HepG2 (cell line): ENCODE results near the gene LCAT. TPM values are rescaled to one million over a fixed set of nuclear protein-coding genes. Genes with fewer than 3 reads are reported as not detected.
A peak's percentile ranks its signal among the peaks of the same experiment; 100 is the strongest.

ENCODE experiments used
- AGO2 ChIP-seq: fragments of 200-400 bp; formaldehyde crosslinking; optimal IDR thresholded peaks from 2 replicates; pipeline ENCODE3; 2017; ENCODE audit warnings: mild to moderate bottlenecking, low read depth, low read length, moderate library complexity
- BCL3 ChIP-seq: sonication (generic); formaldehyde crosslinking; IDR thresholded peaks from 2 replicates; pipeline ENCODE4 v1.5.1; 2020; ENCODE audit warnings: mild to moderate bottlenecking, missing genetic modification reagents, moderate library complexity
- DMAP1 ChIP-seq: IDR thresholded peaks from 2 replicates; pipeline ENCODE4 v1.6.1; 2016
- HIVEP1 ChIP-seq: sonication (generic); formaldehyde crosslinking; IDR thresholded peaks from 2 replicates; pipeline ENCODE4 v1.4.0; 2020; ENCODE audit warnings: mild to moderate bottlenecking, missing genetic modification reagents
- ONECUT2 ChIP-seq: sonication (generic); formaldehyde crosslinking; IDR thresholded peaks from 2 replicates; pipeline ENCODE4 v1.4.0; 2020; ENCODE audit warnings: missing genetic modification reagents
- PREB ChIP-seq: sonication (generic); formaldehyde crosslinking; IDR thresholded peaks from 2 replicates; pipeline ENCODE4 v1.4.0; 2020; ENCODE audit warnings: missing genetic modification reagents
- RAD21 ChIP-seq: fragments of 450-650 bp; formaldehyde crosslinking; IDR thresholded peaks from 2 replicates; pipeline ENCODE4 v1.5.0; 2020; ENCODE audit warnings: mild to moderate bottlenecking
- REL ChIP-seq: sonication (generic); formaldehyde crosslinking; conservative IDR thresholded peaks from 2 replicates; pipeline ENCODE4 v1.8.0; 2022; ENCODE audit warnings: mild to moderate bottlenecking, missing genetic modification reagents, moderate library complexity
- SATB2 ChIP-seq: sonication (generic); formaldehyde crosslinking; IDR thresholded peaks from 2 replicates; pipeline ENCODE4 v1.5.0; 2020; ENCODE audit warnings: missing genetic modification reagents
- ZNF30 ChIP-seq: sonication (generic); formaldehyde crosslinking; IDR thresholded peaks from 2 replicates; pipeline ENCODE4 v1.5.0; 2020; ENCODE audit warnings: mild to moderate bottlenecking, missing genetic modification reagents
- ZNF335 ChIP-seq: sonication (generic); formaldehyde crosslinking; IDR thresholded peaks from 2 replicates; pipeline ENCODE4 v1.4.0; 2020; ENCODE audit warnings: missing genetic modification reagents
- ZNF597 ChIP-seq: sonication (generic); formaldehyde crosslinking; IDR thresholded peaks from 2 replicates; pipeline ENCODE4 v1.5.0; 2020; ENCODE audit warnings: missing genetic modification reagents
- ZNF709 ChIP-seq: sonication (generic); formaldehyde crosslinking; IDR thresholded peaks from 2 replicates; pipeline ENCODE4 v1.5.0; 2020; ENCODE audit warnings: mild to moderate bottlenecking, missing genetic modification reagents
- ZNF737 ChIP-seq: sonication (generic); formaldehyde crosslinking; IDR thresholded peaks from 2 replicates; pipeline ENCODE4 v1.5.0; 2020; ENCODE audit warnings: missing genetic modification reagents, mild to moderate bottlenecking, borderline replicate concordance
- ZSCAN12 ChIP-seq: sonication (generic); formaldehyde crosslinking; IDR thresholded peaks from 2 replicates; pipeline ENCODE4 v1.9.0; 2021; ENCODE audit warnings: mild to moderate bottlenecking, missing genetic modification reagents
- polyA plus RNA-seq, 8 experiments: library from polyadenylated mRNA; depleted of rRNA in 3 of 8; stranded (reverse) in 7 of 8; unstranded in 1 of 8; fragments of >200 nt; fragmentation: Illumina TruSeq in 4 of 8; extraction: Trizol in 4 of 8; gene quantifications; 2 replicates each; pipeline versions ENCODE4 v1.2.1 to v1.2.3, GENCODE V29; 2011 to 2016; ENCODE audit warnings: low read depth in 4 of 8, missing spikeins in 1 of 8, mixed read lengths in 1 of 8; ENCODE audit not compliant: insufficient read depth in 1 of 8
- total RNA-seq, 5 experiments: library from RNA; depleted of rRNA; stranded (reverse); fragments of >200 nt; fragmentation: Illumina TruSeq; extraction: Trizol; gene quantifications; 2 replicates each; pipeline ENCODE4 v1.2.3, GENCODE V29; 2016; ENCODE audit warnings: low read depth in 1 of 5
- TF ChIP-seq, protein P1 (sequence below): sonication (generic); formaldehyde crosslinking; IDR thresholded peaks from 2 replicates; pipeline ENCODE4 v1.8.0; 2022; ENCODE audit warnings: missing genetic modification reagents, mild to moderate bottlenecking, inconsistent platforms, borderline replicate concordance
- TF ChIP-seq, protein P2 (sequence below): sonication (generic); formaldehyde crosslinking; IDR thresholded peaks from 2 replicates; pipeline ENCODE4 v1.4.0; 2020; ENCODE audit warnings: missing genetic modification reagents, borderline replicate concordance
- TF ChIP-seq, protein P3 (sequence below): sonication (generic); formaldehyde crosslinking; IDR thresholded peaks from 2 replicates; pipeline ENCODE4 v1.4.0; 2020; ENCODE audit warnings: mild to moderate bottlenecking, missing genetic modification reagents

LCAT gene
- total and polyA plus RNA-seq, 2 of the 13 experiments (the other 11 are each of a cell fraction or from before 2014, with no cell fraction given): 36.1 to 38.9 TPM

DNA sequence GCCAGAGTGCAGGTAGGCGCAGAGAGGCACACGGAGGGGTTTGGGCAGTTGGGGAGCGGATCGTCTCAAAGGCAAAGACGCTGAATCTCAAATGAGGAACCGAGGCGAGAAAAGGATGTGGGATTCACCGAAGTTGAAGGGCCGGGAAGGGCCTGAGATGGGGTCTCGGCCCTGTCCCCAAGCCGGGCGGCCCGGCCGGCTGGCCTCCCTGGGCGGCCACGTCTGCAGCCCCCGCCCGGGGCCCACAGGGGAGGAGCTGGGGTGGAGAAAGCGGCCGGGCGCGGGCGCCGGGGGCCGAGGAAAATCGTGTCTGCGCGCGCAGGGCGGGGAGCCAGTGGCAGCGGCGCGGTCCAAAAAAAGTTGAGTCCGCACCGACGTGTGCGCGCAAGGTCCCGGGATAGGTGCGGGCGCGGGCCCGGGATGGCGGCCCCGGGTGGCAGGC, 24.1 kb upstream of the LCAT start (continued):
- TF ChIP-seq BCL3 (CRISPR knock-in tag) (peak; percentile 32; the same call in 1 of the 2 replicates), ONECUT2 (CRISPR knock-in tag) (no peak), AGO2 (peak; percentile 90), ZNF30 (CRISPR knock-in tag) (0 out of 2 replicates have a peak, but pooled peaks have one; percentile 30), DMAP1 (CRISPR knock-in tag) (0 out of 2 replicates have a peak, but pooled peaks have one; percentile 12), SATB2 (no peak), RAD21 (peak; percentile 50; the same call in 1 of the 2 replicates), REL (CRISPR knock-in tag) (peak; percentile 51; the same call in 1 of the 2 replicates), ZNF597 (CRISPR knock-in tag) (0 out of 2 replicates have a peak, but pooled peaks have one; percentile 59), PREB (CRISPR knock-in tag) (no peak), ZSCAN12 (0 out of 2 replicates have a peak, but pooled peaks have one; percentile 19), ZNF737 (CRISPR knock-in tag) (0 out of 2 replicates have a peak, but pooled peaks have one; percentile 57), ZNF335 (CRISPR knock-in tag) (no peak), ZNF709 (CRISPR knock-in tag) (peak; percentile 34; the same call in 1 of the 2 replicates), HIVEP1 (CRISPR knock-in tag) (0 out of 2 replicates have a peak, but pooled peaks have one; percentile 6)
- TF ChIP-seq, protein P1, sequence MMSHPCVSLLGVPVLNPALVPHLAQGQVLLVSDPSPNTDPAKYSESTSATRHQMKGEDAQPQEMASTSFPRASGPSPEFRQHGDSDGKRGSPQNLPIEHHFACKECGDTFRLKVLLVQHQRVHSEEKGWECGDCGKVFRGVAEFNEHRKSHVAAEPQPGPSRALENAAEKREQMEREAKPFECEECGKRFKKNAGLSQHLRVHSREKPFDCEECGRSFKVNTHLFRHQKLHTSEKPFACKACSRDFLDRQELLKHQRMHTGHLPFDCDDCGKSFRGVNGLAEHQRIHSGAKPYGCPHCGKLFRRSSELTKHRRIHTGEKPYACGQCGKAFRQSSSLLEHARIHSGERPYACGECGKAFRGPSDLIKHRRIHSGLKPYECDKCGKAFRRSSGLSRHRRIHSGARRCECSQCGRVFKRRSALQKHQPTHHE: 0 out of 2 replicates have a peak, but pooled peaks have one; percentile 41
- TF ChIP-seq, protein P2, sequence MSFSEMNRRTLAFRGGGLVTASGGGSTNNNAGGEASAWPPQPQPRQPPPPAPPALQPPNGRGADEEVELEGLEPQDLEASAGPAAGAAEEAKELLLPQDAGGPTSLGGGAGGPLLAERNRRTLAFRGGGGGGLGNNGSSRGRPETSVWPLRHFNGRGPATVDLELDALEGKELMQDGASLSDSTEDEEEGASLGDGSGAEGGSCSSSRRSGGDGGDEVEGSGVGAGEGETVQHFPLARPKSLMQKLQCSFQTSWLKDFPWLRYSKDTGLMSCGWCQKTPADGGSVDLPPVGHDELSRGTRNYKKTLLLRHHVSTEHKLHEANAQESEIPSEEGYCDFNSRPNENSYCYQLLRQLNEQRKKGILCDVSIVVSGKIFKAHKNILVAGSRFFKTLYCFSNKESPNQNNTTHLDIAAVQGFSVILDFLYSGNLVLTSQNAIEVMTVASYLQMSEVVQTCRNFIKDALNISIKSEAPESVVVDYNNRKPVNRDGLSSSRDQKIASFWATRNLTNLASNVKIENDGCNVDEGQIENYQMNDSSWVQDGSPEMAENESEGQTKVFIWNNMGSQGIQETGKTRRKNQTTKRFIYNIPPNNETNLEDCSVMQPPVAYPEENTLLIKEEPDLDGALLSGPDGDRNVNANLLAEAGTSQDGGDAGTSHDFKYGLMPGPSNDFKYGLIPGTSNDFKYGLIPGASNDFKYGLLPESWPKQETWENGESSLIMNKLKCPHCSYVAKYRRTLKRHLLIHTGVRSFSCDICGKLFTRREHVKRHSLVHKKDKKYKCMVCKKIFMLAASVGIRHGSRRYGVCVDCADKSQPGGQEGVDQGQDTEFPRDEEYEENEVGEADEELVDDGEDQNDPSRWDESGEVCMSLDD (CRISPR knock-in tag): 0 out of 2 replicates have a peak, but pooled peaks have one; percentile 8
- TF ChIP-seq, protein P3, sequence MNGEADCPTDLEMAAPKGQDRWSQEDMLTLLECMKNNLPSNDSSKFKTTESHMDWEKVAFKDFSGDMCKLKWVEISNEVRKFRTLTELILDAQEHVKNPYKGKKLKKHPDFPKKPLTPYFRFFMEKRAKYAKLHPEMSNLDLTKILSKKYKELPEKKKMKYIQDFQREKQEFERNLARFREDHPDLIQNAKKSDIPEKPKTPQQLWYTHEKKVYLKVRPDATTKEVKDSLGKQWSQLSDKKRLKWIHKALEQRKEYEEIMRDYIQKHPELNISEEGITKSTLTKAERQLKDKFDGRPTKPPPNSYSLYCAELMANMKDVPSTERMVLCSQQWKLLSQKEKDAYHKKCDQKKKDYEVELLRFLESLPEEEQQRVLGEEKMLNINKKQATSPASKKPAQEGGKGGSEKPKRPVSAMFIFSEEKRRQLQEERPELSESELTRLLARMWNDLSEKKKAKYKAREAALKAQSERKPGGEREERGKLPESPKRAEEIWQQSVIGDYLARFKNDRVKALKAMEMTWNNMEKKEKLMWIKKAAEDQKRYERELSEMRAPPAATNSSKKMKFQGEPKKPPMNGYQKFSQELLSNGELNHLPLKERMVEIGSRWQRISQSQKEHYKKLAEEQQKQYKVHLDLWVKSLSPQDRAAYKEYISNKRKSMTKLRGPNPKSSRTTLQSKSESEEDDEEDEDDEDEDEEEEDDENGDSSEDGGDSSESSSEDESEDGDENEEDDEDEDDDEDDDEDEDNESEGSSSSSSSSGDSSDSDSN (CRISPR knock-in tag): peak; percentile 57
- TF ChIP-seq, all 625 proteins: peak for 31
